ENCODE results near the gene RPS8.
A peak's percentile ranks its signal among the peaks of the same experiment; 100 is the strongest.
"Not testable (repeated sequence)": the region's sequence is repeated elsewhere in the genome, so short reads cannot be mapped to it uniquely, and the experiment has no call there.

RPS8 gene

GRCh38 chr1:44766421-44766820, 8.9 kb upstream of the RPS8 start:
- H3K36me3 Mint-ChIP-seq; H3K27me3 Mint-ChIP-seq; H3K9me3 Mint-ChIP-seq; ATAC-seq (replicated peaks); H3K27ac Mint-ChIP-seq; DNase-seq; H3K4me1 Mint-ChIP-seq; H3K4me3 Mint-ChIP-seq: not testable (repeated sequence)

- peak; percentile 34 for DNase-seq
- peaks cover 51 to 62% of the 10 kb centered on the region in 2 donors for H3K36me3 Mint-ChIP-seq
- no peaks in the 10 kb centered on the region for H3K9me3 Mint-ChIP-seq
- ATAC-seq (replicated peaks): peak; percentile 32 to 49
- H3K27me3 Mint-ChIP-seq: no peaks in the 10 kb centered on the region
- peak overlapping the region; percentile 96 for H3K27ac Mint-ChIP-seq
- H3K4me3 Mint-ChIP-seq: peak overlapping the region; percentile 88 to 92
- peaks cover 29 to 39% of the 10 kb centered on the region in 2 donors for H3K4me1 Mint-ChIP-seq
These were observed 790 bp downstream of the RPS8 start for GRCh38 chr1:44775930-44776729.

GRCh38 chr1:44776730-44777068, 1.4 kb downstream of the RPS8 start:
- ATAC-seq (replicated peaks) (no peak), DNase-seq (no peak)
- Mint-ChIP-seq H3K4me3 (peak overlapping the region; percentile 88 to 92), H3K4me1 (peaks cover 32 to 44% of the 10 kb centered on the region in 2 donors), H3K27me3 (no peaks in the 10 kb centered on the region), H3K9me3 (no peaks in the 10 kb centered on the region), H3K27ac (peak overlapping the region; percentile 96), H3K36me3 (peaks cover 57 to 68% of the 10 kb centered on the region in 2 donors)

DNA sequence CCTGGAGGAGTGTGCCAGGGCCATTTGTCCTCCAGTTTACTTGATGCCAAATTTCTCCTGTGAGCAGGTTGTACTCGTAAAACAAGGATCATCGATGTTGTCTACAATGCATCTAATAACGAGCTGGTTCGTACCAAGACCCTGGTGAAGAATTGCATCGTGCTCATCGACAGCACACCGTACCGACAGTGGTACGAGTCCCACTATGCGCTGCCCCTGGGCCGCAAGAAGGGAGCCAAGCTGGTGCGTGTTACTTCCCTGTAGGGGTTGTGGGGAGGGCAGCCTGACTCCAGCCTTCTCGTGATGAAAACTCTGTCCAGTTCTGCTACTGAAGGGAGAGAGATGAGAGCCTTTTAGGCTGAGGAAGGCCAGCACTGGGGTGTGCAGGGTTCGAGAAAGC, 2.2 kb downstream of the RPS8 start:
- Mint-ChIP-seq H3K36me3 (peaks cover 63 to 74% of the 10 kb centered on the region in 2 donors), H3K4me1 (peaks cover 32 to 52% of the 10 kb centered on the region in 2 donors), H3K27me3 (no peaks in the 10 kb centered on the region), H3K4me3 (peak overlapping the region; percentile 88 to 92), H3K27ac (peak overlapping the region; percentile 96), H3K9me3 (no peaks in the 10 kb centered on the region)
- ATAC-seq (replicated peaks) (no peak), DNase-seq (no peak)

GRCh38 chr1:44777969-44778635, 2.8 kb downstream of the RPS8 start:
- no peak for ATAC-seq (replicated peaks)
- H3K36me3 Mint-ChIP-seq: peaks cover 63 to 75% of the 10 kb centered on the region in 2 donors
- DNase-seq: no peak
- H3K27me3 Mint-ChIP-seq: no peaks in the 10 kb centered on the region
- H3K27ac Mint-ChIP-seq: peak overlapping the region; percentile 96
- H3K4me1 Mint-ChIP-seq: peaks cover 33 to 58% of the 10 kb centered on the region in 2 donors
- H3K9me3 Mint-ChIP-seq: no peaks in the 10 kb centered on the region
- H3K4me3 Mint-ChIP-seq: peak overlapping the region; percentile 88 to 92

DNA sequence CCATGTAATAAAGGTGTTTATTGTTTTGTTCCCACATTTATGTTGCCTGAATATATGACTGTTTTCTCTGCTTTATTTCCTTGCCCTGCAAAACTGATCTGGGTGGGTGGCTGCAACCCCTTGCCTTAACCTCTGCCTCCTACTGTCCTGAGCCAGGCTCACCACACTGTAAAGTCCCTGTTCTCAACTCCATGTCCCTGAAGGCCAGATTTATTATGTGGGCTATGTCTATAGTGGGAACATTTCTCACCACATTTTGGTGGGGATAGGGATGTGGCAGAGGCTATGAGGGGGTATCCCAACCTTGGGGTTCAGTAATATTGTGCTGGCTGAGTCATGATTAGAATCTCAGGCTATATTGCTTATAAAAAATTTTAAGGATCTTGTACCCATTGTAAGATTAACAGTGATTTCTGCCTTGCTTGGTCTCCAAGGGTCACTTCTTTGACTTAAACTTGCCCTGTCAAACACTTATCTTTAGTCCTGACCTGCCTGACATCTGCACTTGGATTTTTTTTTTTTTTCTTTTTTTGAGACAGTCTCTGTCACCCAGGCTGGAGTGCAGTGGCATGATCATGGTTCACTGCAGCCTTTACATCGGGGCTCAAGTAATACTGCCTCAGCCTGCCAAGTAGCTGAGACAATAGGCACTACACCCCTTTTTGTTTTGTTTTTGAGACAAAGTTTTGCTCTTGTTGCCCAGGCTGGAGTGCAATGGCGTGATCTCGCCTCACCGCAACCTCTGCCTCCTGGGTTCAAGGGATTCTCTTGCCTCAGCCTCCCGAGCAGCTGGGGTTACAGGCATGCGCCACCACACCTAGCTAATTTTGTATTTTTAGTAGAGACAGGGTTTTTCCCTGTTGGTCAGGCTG, 3.6 kb downstream of the RPS8 start:
- DNase-seq (no peak), ATAC-seq (replicated peaks) (no peak)
- H3K27ac Mint-ChIP-seq: peak overlapping the region; percentile 91
- H3K4me3 Mint-ChIP-seq: peak overlapping the region; percentile 46 to 78
- peaks cover 65 to 76% of the 10 kb centered on the region in 2 donors for H3K36me3 Mint-ChIP-seq
- H3K9me3 Mint-ChIP-seq: no peaks in the 10 kb centered on the region
- H3K4me1 Mint-ChIP-seq: peaks cover 37 to 66% of the 10 kb centered on the region in 2 donors
- H3K27me3 Mint-ChIP-seq: no peaks in the 10 kb centered on the region

- Mint-ChIP-seq H3K9me3 (no peaks in the 10 kb centered on the region), H3K36me3 (peaks cover 62 to 70% of the 10 kb centered on the region in 2 donors), H3K4me3 (no peak overlapping the region), H3K4me1 (peaks cover 40 to 74% of the 10 kb centered on the region in 2 donors), H3K27ac (peak overlapping the region; percentile 28), H3K27me3 (no peaks in the 10 kb centered on the region)
- ATAC-seq (replicated peaks) (no peak), DNase-seq (no peak)
These were observed 5.3 kb downstream of the RPS8 start for GRCh38 chr1:44780583-44781121.

- Mint-ChIP-seq H3K4me1 (peaks cover 29 to 61% of the 10 kb centered on the region in 2 donors), H3K27ac (peak overlapping the region; percentile 59)
These were observed 8.4 kb downstream of the RPS8 start for GRCh38 chr1:44783697-44784093.

DNA sequence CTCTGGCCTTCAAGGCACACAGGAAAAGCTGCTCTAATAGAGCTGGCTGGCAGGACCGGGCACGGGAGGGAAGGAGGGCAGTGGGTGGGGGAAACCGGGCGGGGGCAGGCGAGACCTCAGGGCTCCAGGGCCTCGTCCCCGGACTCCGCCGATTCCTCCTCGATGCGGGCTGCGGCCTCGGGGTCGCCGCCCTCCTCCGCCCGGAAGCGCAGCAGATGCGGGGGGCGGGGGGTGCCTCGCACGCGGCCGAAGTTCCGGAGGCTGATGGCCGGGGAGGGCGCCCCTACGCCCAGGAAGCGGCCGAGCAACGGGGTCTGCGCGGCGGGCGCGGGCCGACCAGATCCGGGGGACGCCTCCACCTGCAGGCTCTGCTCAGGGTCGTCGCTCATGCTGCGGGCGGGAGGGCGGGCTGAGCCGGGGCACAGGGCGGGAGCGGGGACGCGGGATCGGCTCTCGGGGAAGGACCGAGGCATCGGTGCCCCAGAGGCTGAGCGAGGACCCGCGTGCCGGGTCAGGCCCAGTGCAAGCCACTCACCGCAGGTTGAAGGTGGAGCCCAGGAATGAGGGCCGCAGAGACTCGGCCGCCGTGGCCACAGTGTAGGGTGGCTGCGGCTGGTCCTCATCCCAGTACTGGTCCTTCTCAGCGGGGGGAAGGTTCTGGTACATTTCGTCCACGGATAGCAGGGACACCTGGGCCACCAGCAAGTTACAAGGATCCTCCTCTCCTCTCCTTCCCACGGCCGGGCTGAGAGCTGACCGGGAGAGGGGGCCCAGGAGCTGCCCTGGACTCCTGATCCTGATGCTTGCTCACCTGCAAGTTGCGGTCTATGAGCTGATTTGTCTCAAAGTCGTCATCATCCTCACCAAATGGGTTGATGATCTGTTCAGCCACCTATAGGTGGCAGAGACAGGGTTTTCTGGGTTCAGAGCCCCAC, 9.0 kb downstream of the RPS8 start:
- Mint-ChIP-seq H3K27me3 (no peaks in the 10 kb centered on the region), H3K4me3 (peak overlapping the region; percentile 67 to 80), H3K4me1 (peaks cover 28 to 54% of the 10 kb centered on the region in 2 donors), H3K36me3 (peaks cover 27 to 33% of the 10 kb centered on the region in 2 donors), H3K27ac (peak overlapping the region; percentile 85), H3K9me3 (no peaks in the 10 kb centered on the region)
- ATAC-seq (replicated peaks) (peak; percentile 19 to 35), DNase-seq (no peak)

More at GRCh38 chr1:44783697-44784093, 8.4 kb downstream of the RPS8 start:
- DNase-seq: no peak
- Mint-ChIP-seq H3K4me3 (peak overlapping the region; percentile 67 to 80), H3K27me3 (no peaks in the 10 kb centered on the region), H3K36me3 (peaks cover 34 to 40% of the 10 kb centered on the region in 2 donors), H3K9me3 (no peaks in the 10 kb centered on the region)
- ATAC-seq (replicated peaks): no peak

- Mint-ChIP-seq H3K27ac (peak overlapping the region; percentile 85), H3K27me3 (no peaks in the 10 kb centered on the region)
These were observed 9.7 kb downstream of the RPS8 start for GRCh38 chr1:44785029-44785380.

DNA sequence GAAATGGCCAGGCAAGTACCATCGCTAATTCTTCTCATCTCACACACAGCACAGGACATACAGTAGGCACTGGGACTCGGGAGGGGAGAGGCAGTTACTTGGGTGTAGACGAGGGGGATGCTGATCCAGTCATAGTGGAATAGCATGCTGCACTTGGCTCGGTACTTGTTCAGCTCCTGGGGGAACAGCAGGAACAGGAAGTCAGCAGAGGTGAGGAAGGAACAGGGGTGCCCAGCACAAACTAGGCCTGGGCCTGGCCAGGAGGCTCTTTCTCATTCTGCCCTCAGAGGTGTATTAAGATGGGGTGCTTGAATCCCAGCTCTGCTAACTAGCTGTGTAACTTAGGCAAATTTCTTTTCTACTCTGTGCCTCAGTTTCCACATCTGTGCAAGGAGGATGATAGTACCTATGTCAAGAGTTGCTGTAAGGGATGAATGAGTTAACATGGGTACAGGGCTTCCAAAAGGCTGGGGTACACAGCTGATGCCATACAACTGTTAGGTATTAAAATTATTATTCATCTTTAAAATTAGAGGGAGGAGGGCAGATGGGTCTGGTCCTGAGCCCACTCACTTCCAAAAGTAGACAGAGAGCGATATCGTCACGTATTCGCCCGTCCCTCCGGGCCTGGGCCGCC, 10.3 kb downstream of the RPS8 start:
- Mint-ChIP-seq H3K9me3 (no peaks in the 10 kb centered on the region), H3K27ac (peak overlapping the region; percentile 89), H3K36me3 (peaks cover 17 to 21% of the 10 kb centered on the region in 2 donors), H3K4me3 (peak overlapping the region; percentile 69 to 80), H3K4me1 (peaks cover 24 to 53% of the 10 kb centered on the region in 2 donors), H3K27me3 (no peaks in the 10 kb centered on the region)
- ATAC-seq (replicated peaks): peak; percentile 2 to 10
- no peak for DNase-seq

More at GRCh38 chr1:44785029-44785380, 9.7 kb downstream of the RPS8 start:
- peaks cover 22 to 27% of the 10 kb centered on the region in 2 donors for H3K36me3 Mint-ChIP-seq
- peaks cover 28 to 53% of the 10 kb centered on the region in 2 donors for H3K4me1 Mint-ChIP-seq
- no peaks in the 10 kb centered on the region for H3K9me3 Mint-ChIP-seq
- DNase-seq (no peak), ATAC-seq (replicated peaks) (no peak)
- peak overlapping the region; percentile 64 to 80 for H3K4me3 Mint-ChIP-seq

GRCh38 chr1:44786138-44786840, 10.9 kb downstream of the RPS8 start:
- peak; percentile 78 to 82 for ATAC-seq (replicated peaks)
- Mint-ChIP-seq H3K27me3 (no peaks in the 10 kb centered on the region), H3K4me3 (peak overlapping the region; percentile 69 to 80), H3K9me3 (no peaks in the 10 kb centered on the region), H3K4me1 (peaks cover 22 to 52% of the 10 kb centered on the region in 2 donors), H3K27ac (peak overlapping the region; percentile 89), H3K36me3 (peaks cover 13 to 14% of the 10 kb centered on the region in 2 donors)
- peak; percentile 68 for DNase-seq

Data from stimulated activated naive B cell treated with anti-CD40 and anti-IgM and Interleukin-4, amounts not matched to agents 10 μg/mL and 1 μg/mL and 100 μg/mL, for 72 hours (primary cell).